HCT116 (cell line): ENCODE measurements around the gene ZNF524. TPM values are rescaled to one million over a fixed set of nuclear protein-coding genes. Genes with fewer than 3 reads are reported as not detected.

ENCODE experiments used
- ATAC-seq: fragments of 200-7000 bp; cut with Tn5 transposase; 2 replicates; pipeline ENCODE4 v1.9.1; 2020; ENCODE audit warnings: mild to moderate bottlenecking, moderate library complexity
- BruUV-seq: library from RNA; stranded (reverse); fragments of 400-500 nt; replicated peaks from 2 replicates; lab custom pipeline; 2021; lab: Mats Ljungman, UMichigan
- CTCF ChIA-PET: fragments of 300-600 bp; sonication (Branson Sonifier 250); formaldehyde crosslinking; loops from one replicate; lab custom pipeline; 2021; ENCODE audit warnings: antibody characterized with exemption; lab: Charles Lee
- POLR2A ChIA-PET: fragments of 300-600, 350-600 bp; sonication (Branson Sonifier 250); formaldehyde crosslinking; loops from one replicate; lab custom pipeline; 2021; ENCODE audit warnings: antibody characterized with exemption; lab: Charles Lee
- RAD21 ChIA-PET, 2 experiments: fragments of 300-600 bp; sonication (Branson Sonifier 250); formaldehyde crosslinking; loops; one replicate each; lab custom pipeline; 2023; ENCODE audit warnings: low total read pairs in 2 of 2; ENCODE audit not compliant: uncharacterized antibody in 2 of 2, unreplicated experiment in 2 of 2, low non-redundant PET in 1 of 2; lab: Charles Lee
- DNase-seq: peaks from one replicate; pipeline ENCODE4 v3.0.0-alpha.2; 2010; ENCODE audit warnings: low read depth, low spot score
- H2AFZ ChIP-seq: fragments of 200-600 bp; shearing (Covaris generic), sonication (generic); 2 replicates; pipeline ENCODE4 v1.6.1; 2017; ENCODE audit warnings: low read depth, mixed run types, mixed read lengths, antibody characterized with exemption, low read length; ENCODE audit not compliant: poor library complexity, severe bottlenecking
- H3K27ac ChIP-seq: 2 replicates; pipeline ENCODE4 v1.5.1; 2012; ENCODE audit warnings: low read depth, low read length
- H3K27me3 ChIP-seq: fragments of 200-600 bp; sonication (generic); 2 replicates; pipeline ENCODE4 v1.6.1; 2016; ENCODE audit warnings: mixed run types, low read length, mixed read lengths; ENCODE audit not compliant: insufficient read depth
- H3K36me3 ChIP-seq, 2 experiments: fragments of 200-500 bp in 1 of 2; fragments of 200-600 bp in 1 of 2; sonication (Bioruptor generic) in 1 of 2; sonication (generic) in 1 of 2; 2 replicates each; pipeline versions ENCODE4 v1.5.1 to v1.6.1; 2014 to 2016; ENCODE audit warnings: low read length in 2 of 2, inconsistent platforms in 1 of 2, mixed read lengths in 1 of 2, mixed run types in 1 of 2; ENCODE audit not compliant: insufficient read depth in 2 of 2, control insufficient read depth in 1 of 2
- H3K4me1 ChIP-seq, 2 experiments: fragments of 200-600 bp in 1 of 2; sonication (generic) in 1 of 2; 2 replicates each; pipeline versions ENCODE4 v1.5.1 to v1.6.1; 2012 to 2017; ENCODE audit warnings: low read length in 2 of 2, inconsistent platforms in 1 of 2, mild to moderate bottlenecking in 1 of 2, mixed read lengths in 1 of 2, mixed run types in 1 of 2, moderate library complexity in 1 of 2; ENCODE audit not compliant: insufficient read depth in 2 of 2, control insufficient read depth in 1 of 2
- H3K4me2 ChIP-seq: fragments of 200-600 bp; sonication (generic); 2 replicates; pipeline ENCODE4 v1.6.1; 2017; ENCODE audit warnings: mixed run types, low read length, mixed read lengths
- H3K4me3 ChIP-seq, 2 experiments: fragments of 200-600 bp in 1 of 2; sonication (generic) in 1 of 2; replicated peaks in 1 of 2; 2 replicates each; pipeline ENCODE4 v1.5.1; 2011 to 2016; ENCODE audit warnings: low read length in 2 of 2, control low read depth in 1 of 2, low read depth in 1 of 2, mild to moderate bottlenecking in 1 of 2, mixed read lengths in 1 of 2, mixed run types in 1 of 2
- H3K79me2 ChIP-seq: fragments of 200-600 bp; sonication (generic); 2 replicates; pipeline ENCODE4 v1.6.1; 2017; ENCODE audit warnings: mild to moderate bottlenecking, mixed run types, low read length, moderate library complexity, mixed read lengths; ENCODE audit not compliant: insufficient read depth
- H3K9ac ChIP-seq: fragments of 200-600 bp; sonication (generic); 2 replicates; pipeline ENCODE4 v1.6.1; 2016; ENCODE audit warnings: low read length, mixed read lengths
- H3K9me2 ChIP-seq: fragments of 200-600 bp; sonication (generic), shearing (Covaris generic); 2 replicates; pipeline ENCODE4 v1.6.1; 2017; ENCODE audit warnings: mixed run types, mild to moderate bottlenecking, moderate library complexity; ENCODE audit not compliant: insufficient read depth
- H3K9me3 ChIP-seq, 2 experiments: fragments of 200-500 bp in 1 of 2; fragments of 200-600 bp in 1 of 2; sonication (Bioruptor generic) in 1 of 2; sonication (generic) in 1 of 2; 2 replicates each; pipeline ENCODE4 v1.6.1; 2014 to 2017; ENCODE audit warnings: low read length in 2 of 2, mixed read lengths in 2 of 2, inconsistent platforms in 1 of 2, low read depth in 1 of 2, mild to moderate bottlenecking in 1 of 2, mixed run types in 1 of 2, moderate library complexity in 1 of 2; ENCODE audit not compliant: control insufficient read depth in 1 of 2, insufficient read depth in 1 of 2
- H4K20me1 ChIP-seq: fragments of 200-600 bp; sonication (generic), shearing (Covaris generic); 2 replicates; pipeline ENCODE4 v1.6.1; 2017; ENCODE audit warnings: mixed run types, mild to moderate bottlenecking, moderate library complexity; ENCODE audit not compliant: insufficient read depth
- CBX3 ChIP-seq: IDR thresholded peaks from 2 replicates; pipeline ENCODE4 v1.6.1; 2012; ENCODE audit warnings: low read depth
- EGR1 ChIP-seq: IDR thresholded peaks from 2 replicates; pipeline ENCODE4 v1.6.1; 2012; ENCODE audit warnings: low read depth
- EZH2 ChIP-seq: fragments of 200-600 bp; sonication (generic); IDR thresholded peaks from 2 replicates; pipeline ENCODE4 v1.6.1; 2017; ENCODE audit warnings: antibody characterized with exemption, mixed run types
- EZH2phosphoT487 ChIP-seq: fragments of 200-600 bp; IDR thresholded peaks from 2 replicates; pipeline ENCODE4 v1.6.1; 2018; ENCODE audit warnings: antibody characterized with exemption, borderline replicate concordance
- JUND ChIP-seq: IDR thresholded peaks from 2 replicates; pipeline ENCODE4 v1.6.1; 2012
- POLR2AphosphoS5 ChIP-seq: IDR thresholded peaks from 2 replicates; pipeline ENCODE4 v1.6.1; 2011; ENCODE audit warnings: mild to moderate bottlenecking, low read depth, low read length, moderate library complexity
- SRF ChIP-seq: IDR thresholded peaks from 2 replicates; pipeline ENCODE4 v1.6.1; 2012; ENCODE audit warnings: low read depth
- YY1 ChIP-seq: IDR thresholded peaks from 2 replicates; pipeline ENCODE4 v1.6.1; 2011; ENCODE audit warnings: low read length, low read depth, moderate library complexity, mild to moderate bottlenecking; ENCODE audit not compliant: insufficient replicate concordance; ENCODE audit errors: extremely low read depth
- ZNF274 ChIP-seq: fragments of 200-500 bp; sonication (Bioruptor generic); IDR thresholded peaks from 2 replicates; pipeline ENCODE4 v1.6.1; 2014; ENCODE audit warnings: mild to moderate bottlenecking, low read depth, low read length, inconsistent platforms
- intact Hi-C: fragments of 100-400 bp; cut with micrococcal nuclease; formaldehyde crosslinking; loops from 2 replicates; pipeline ENCODE4 v1.10.0; 2022
- total RNA-seq: library from RNA; stranded (reverse); gene quantifications from one replicate; pipeline ENCODE4 v1.2.1, GENCODE V29; 2021; ENCODE audit not compliant: unreplicated experiment
- TF ChIP-seq, protein P1 (sequence below): IDR thresholded peaks from 2 replicates; pipeline ENCODE4 v1.6.1; 2012; ENCODE audit warnings: low read depth

Gene ZNF524
- total RNA-seq, 1 experiment from 2014 or later, result 17.2 TPM

DNA sequence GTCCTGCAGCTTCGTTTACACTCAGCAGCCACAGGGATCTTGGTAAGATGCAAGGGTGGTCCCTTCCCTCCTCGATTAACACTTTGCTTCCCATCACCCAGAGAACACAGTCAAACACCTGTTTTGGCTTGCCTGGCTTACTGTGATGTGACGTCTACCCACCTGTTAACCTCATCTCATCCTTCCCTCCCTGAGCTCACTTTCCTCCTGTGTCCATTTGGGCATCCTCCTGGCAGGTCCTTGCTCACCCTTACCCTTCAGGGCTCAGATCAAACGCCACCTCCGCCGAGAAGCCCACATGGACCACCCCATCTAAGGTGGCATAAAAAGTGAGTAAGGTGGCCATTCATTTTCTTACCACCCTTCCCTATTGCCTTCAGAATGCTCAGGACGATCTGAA, 10.0 kb upstream of the ZNF524 start (continued):
- TF ChIP-seq JUND (no peak), YY1 (no peak), EZH2phosphoT487 (no peak), POLR2AphosphoS5 (no peak), EGR1 (no peak)
- TF ChIP-seq, protein P1, sequence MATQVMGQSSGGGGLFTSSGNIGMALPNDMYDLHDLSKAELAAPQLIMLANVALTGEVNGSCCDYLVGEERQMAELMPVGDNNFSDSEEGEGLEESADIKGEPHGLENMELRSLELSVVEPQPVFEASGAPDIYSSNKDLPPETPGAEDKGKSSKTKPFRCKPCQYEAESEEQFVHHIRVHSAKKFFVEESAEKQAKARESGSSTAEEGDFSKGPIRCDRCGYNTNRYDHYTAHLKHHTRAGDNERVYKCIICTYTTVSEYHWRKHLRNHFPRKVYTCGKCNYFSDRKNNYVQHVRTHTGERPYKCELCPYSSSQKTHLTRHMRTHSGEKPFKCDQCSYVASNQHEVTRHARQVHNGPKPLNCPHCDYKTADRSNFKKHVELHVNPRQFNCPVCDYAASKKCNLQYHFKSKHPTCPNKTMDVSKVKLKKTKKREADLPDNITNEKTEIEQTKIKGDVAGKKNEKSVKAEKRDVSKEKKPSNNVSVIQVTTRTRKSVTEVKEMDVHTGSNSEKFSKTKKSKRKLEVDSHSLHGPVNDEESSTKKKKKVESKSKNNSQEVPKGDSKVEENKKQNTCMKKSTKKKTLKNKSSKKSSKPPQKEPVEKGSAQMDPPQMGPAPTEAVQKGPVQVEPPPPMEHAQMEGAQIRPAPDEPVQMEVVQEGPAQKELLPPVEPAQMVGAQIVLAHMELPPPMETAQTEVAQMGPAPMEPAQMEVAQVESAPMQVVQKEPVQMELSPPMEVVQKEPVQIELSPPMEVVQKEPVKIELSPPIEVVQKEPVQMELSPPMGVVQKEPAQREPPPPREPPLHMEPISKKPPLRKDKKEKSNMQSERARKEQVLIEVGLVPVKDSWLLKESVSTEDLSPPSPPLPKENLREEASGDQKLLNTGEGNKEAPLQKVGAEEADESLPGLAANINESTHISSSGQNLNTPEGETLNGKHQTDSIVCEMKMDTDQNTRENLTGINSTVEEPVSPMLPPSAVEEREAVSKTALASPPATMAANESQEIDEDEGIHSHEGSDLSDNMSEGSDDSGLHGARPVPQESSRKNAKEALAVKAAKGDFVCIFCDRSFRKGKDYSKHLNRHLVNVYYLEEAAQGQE, result no peak
- TF ChIP-seq, all 23 proteins: peak for 0

DNA sequence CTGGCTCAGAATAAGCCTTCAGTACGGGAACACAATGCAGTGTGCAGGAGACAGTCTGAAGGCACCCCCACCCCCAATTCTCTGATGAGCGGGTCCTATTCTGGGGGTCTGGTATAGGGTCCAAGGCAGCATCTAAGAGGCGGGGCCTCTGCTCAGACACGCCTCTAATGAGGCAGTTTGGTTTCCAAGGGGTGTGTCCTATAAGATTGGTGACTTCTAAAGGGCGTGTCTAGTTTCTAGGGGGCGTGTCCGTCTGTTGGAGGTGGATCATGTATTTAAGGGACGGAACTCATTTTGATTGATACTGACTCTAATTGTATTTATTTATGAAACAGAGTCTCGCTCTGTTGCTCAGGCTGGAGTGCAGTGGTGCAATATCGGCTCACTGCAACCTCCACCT, 9.5 kb upstream of the ZNF524 start:
- CTCF ChIA-PET, result no interaction called here
- no peak overlapping the region for H2AFZ ChIP-seq
- TF ChIP-seq ZNF274 (no peak), EZH2 (no peak), SRF (no peak), EZH2phosphoT487 (no peak), CBX3 (no peak)
- TF ChIP-seq, all 23 proteins: peak for 0
- H4K20me1 ChIP-seq, result no peaks in the 10 kb centered on the region
- no peak overlapping the region for H3K9ac ChIP-seq
- no peak overlapping the region for H3K4me3 ChIP-seq
- no peaks in the 10 kb centered on the region for H3K9me2 ChIP-seq
- H3K4me2 ChIP-seq, result no peak overlapping the region
- H3K9me3 ChIP-seq, result no peaks in the 10 kb centered on the region
- peaks cover 3 to 10% of the 10 kb centered on the region in 2 experiments for H3K36me3 ChIP-seq
- peaks cover 11 to 22% of the 10 kb centered on the region in 2 experiments for H3K4me1 ChIP-seq
- intact Hi-C loops, result no loop called here
- ATAC-seq, result peak; percentile 58
- ChIA-PET RAD21 (no interaction called here), POLR2A (interaction anchor here (1.0 kb wide), 1 partner anchor 9 kb away, joined by 3 read pairs; the partner anchor contains the start of gene FIZ1)
- DNase-seq, result peak; percentile 42
- no TSS peak for BruUV-seq
- H3K27me3 ChIP-seq, result no peaks in the 10 kb centered on the region
- no peaks in the 10 kb centered on the region for H3K79me2 ChIP-seq
- no peak overlapping the region for H3K27ac ChIP-seq
